ENCODE measurements around the gene JARID2. TPM values are rescaled to one million over a fixed set of nuclear protein-coding genes. Genes with fewer than 3 reads are reported as not detected.
A peak's percentile ranks its signal among the peaks of the same experiment; 100 is the strongest.

The JARID2 gene
- total RNA-seq, 1 experiment from 2014 or later: 23.6 TPM

GRCh38 chr6:15272562-15272961 lies 26.7 kb downstream of the JARID2 start:
- Histone ChIP-seq H3K9me2 (ENCODE audit: insufficient read depth) (no peaks in the 10 kb centered on the region), H3K4me1 (ENCODE audit: control insufficient read depth in 1 of 2, insufficient read depth in 2 of 2, low read length in 2 of 2) (peaks cover 0 to 21% of the 10 kb centered on the region in 2 experiments; a peak in 1 of 4 replicates), H3K79me2 (ENCODE audit: insufficient read depth, low read length) (peaks cover 94% of the 10 kb centered on the region), H2AFZ (ENCODE audit: low read depth, low read length, poor library complexity, severe bottlenecking) (no peak overlapping the region), H3K27ac (ENCODE audit: low read depth, low read length) (no peak overlapping the region), H3K36me3 (ENCODE audit: control insufficient read depth in 1 of 2, insufficient read depth in 2 of 2, low read length in 2 of 2) (no peaks in the 10 kb centered on the region), H3K9ac (ENCODE audit: low read length) (no peak overlapping the region), H4K20me1 (ENCODE audit: insufficient read depth) (no peaks in the 10 kb centered on the region), H3K4me2 (ENCODE audit: low read length) (no peak overlapping the region), H3K4me3 (replicated peaks in 1 of 2; ENCODE audit: low read depth in 1 of 2, low read length in 2 of 2) (no peak overlapping the region), H3K9me3 (ENCODE audit: control insufficient read depth in 1 of 2, insufficient read depth in 1 of 2, low read depth in 1 of 2, low read length in 2 of 2) (no peaks in the 10 kb centered on the region), H3K27me3 (ENCODE audit: insufficient read depth, low read length) (no peaks in the 10 kb centered on the region)
- no TSS peak for BruUV-seq (replicated peaks)
- CTCF ChIA-PET: no interaction called here
- intact Hi-C loops (cut with micrococcal nuclease): no loop called here
- POLR2A ChIA-PET: no interaction called here
- DNase-seq (ENCODE audit: low read depth, low spot score) (no peak), ATAC-seq (no peak)
- RAD21 ChIA-PET (ENCODE audit: low non-redundant PET in 1 of 2, low total read pairs in 2 of 2, uncharacterized antibody in 2 of 2, unreplicated experiment in 2 of 2): no interaction called here
- TF ChIP-seq REST (IDR thresholded peaks at IDR 0.05; ENCODE audit: low read depth) (no peak), EZH2phosphoT487 (IDR thresholded peaks at IDR 0.05; ENCODE audit: borderline replicate concordance) (no peak), POLR2A (IDR thresholded peaks at IDR 0.05; ENCODE audit: borderline replicate concordance, extremely low read depth, insufficient read depth, insufficient read length) (no peak), TCF7L2 (IDR thresholded peaks at IDR 0.05; ENCODE audit: borderline replicate concordance, extremely low read depth, insufficient read depth, insufficient read length) (no peak)

- ATAC-seq: no peak
- Histone ChIP-seq H3K79me2 (ENCODE audit: insufficient read depth, low read length) (peaks cover 88% of the 10 kb centered on the region), H3K9me2 (ENCODE audit: insufficient read depth) (no peaks in the 10 kb centered on the region), H3K27ac (ENCODE audit: low read depth, low read length) (no peak overlapping the region), H3K27me3 (ENCODE audit: insufficient read depth, low read length) (no peaks in the 10 kb centered on the region), H2AFZ (ENCODE audit: low read depth, low read length, poor library complexity, severe bottlenecking) (no peak overlapping the region), H4K20me1 (ENCODE audit: insufficient read depth) (no peaks in the 10 kb centered on the region), H3K9ac (ENCODE audit: low read length) (no peak overlapping the region), H3K4me2 (ENCODE audit: low read length) (no peak overlapping the region), H3K36me3 (ENCODE audit: control insufficient read depth in 1 of 2, insufficient read depth in 2 of 2, low read length in 2 of 2) (no peaks in the 10 kb centered on the region), H3K9me3 (ENCODE audit: control insufficient read depth in 1 of 2, insufficient read depth in 1 of 2, low read depth in 1 of 2, low read length in 2 of 2) (no peaks in the 10 kb centered on the region), H3K4me3 (replicated peaks in 1 of 2; ENCODE audit: low read depth in 1 of 2, low read length in 2 of 2) (no peak overlapping the region), H3K4me1 (ENCODE audit: control insufficient read depth in 1 of 2, insufficient read depth in 2 of 2, low read length in 2 of 2) (peaks cover 0 to 19% of the 10 kb centered on the region in 2 experiments; a peak in 1 of 4 replicates)
- TF ChIP-seq RAD21 (IDR thresholded peaks at IDR 0.05; ENCODE audit: low read depth) (peak; percentile 50), SP1 (IDR thresholded peaks at IDR 0.05; ENCODE audit: low read depth) (no peak)
- intact Hi-C loops (cut with micrococcal nuclease): no loop called here
- CTCF ChIA-PET: no interaction called here
- RAD21 ChIA-PET (ENCODE audit: low non-redundant PET in 1 of 2, low total read pairs in 2 of 2, uncharacterized antibody in 2 of 2, unreplicated experiment in 2 of 2): no interaction called here
- POLR2A ChIA-PET: no interaction called here
- no TSS peak for BruUV-seq (replicated peaks)
- no peak for DNase-seq (ENCODE audit: low read depth, low spot score)
These were observed 29.0 kb downstream of the JARID2 start for GRCh38 chr6:15274692-15275387.
